ENCODE results near the gene E2F8. TPM values are rescaled to one million over a fixed set of nuclear protein-coding genes. Genes with fewer than 3 reads are reported as not detected.

E2F8 gene
- total RNA-seq, 1 donor from 2014 or later: 3.6 TPM

DNA sequence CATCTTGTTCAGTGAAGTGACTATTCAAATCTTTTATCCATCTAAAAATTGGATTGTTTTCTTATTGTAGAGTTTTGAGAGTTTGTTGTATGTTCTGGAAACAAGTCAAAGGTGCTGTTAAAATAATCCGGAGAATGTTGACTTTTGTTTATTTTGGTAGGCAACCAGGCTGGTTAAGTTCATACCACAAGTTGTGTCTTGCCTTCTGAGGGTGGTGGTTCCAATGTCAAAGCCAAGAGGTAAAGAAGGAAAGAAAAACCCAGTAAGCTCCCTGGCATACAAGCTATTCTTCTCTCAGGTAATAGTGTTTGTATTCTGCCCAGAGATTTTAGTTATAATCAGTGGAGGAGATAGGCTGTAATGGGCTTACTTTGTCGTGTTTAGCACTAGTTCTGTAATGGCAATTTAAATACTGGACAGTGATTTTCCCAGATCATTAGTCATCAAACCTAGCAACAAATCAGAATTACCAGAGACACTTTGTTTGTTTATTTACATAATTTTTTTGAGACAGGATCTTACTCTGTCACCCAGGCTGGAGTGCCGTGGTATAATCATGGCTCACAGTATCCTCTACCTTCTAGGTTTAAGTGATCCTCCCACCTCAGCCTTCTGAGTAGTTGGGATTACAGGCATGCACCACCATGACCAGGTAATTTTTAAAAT lies 23.9 kb downstream of the E2F8 start:
- no peak for DNase-seq
- Histone ChIP-seq H3K9me3 (replicated peaks) (no peaks in the 10 kb centered on the region), H3K4me3 (no peak overlapping the region), H3K4me1 (peaks cover 38% of the 10 kb centered on the region), H3K27me3 (ENCODE audit: low read depth) (no peaks in the 10 kb centered on the region), H3K36me3 (no peaks in the 10 kb centered on the region), H3K27ac (replicated peaks) (no peak overlapping the region)
- no peak for TF ChIP-seq CTCF (IDR thresholded peaks at IDR 0.05; ENCODE audit: borderline replicate concordance)
- intact Hi-C loops (cut with micrococcal nuclease): no loop called here

DNA sequence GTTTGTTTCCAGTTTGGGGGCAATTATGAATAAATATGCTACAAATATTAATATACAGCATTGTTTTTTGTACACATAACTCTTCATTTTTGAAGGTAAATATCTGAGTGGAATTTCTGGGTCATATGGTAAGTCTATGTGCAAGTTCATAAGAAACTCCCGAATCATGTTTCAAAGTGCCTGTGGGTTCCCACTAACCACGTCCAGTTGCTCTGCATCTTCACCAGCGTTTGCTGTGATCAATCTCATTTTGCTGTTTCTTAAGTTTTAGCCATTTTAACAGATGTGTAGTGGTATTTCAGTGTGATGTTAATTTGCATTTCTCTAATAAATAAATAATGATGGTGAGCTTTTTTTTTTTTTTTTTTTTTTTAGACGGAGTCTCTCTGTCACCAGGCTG lies 24.7 kb downstream of the E2F8 start:
- Histone ChIP-seq H3K9me3 (replicated peaks) (no peaks in the 10 kb centered on the region), H3K4me1 (peaks cover 30% of the 10 kb centered on the region), H3K4me3 (no peak overlapping the region), H3K27ac (replicated peaks) (no peak overlapping the region), H3K27me3 (ENCODE audit: low read depth) (no peaks in the 10 kb centered on the region), H3K36me3 (no peaks in the 10 kb centered on the region)
- no peak for TF ChIP-seq CTCF (IDR thresholded peaks at IDR 0.05; ENCODE audit: borderline replicate concordance)
- intact Hi-C loops (cut with micrococcal nuclease): no loop called here
- no peak for DNase-seq

DNA sequence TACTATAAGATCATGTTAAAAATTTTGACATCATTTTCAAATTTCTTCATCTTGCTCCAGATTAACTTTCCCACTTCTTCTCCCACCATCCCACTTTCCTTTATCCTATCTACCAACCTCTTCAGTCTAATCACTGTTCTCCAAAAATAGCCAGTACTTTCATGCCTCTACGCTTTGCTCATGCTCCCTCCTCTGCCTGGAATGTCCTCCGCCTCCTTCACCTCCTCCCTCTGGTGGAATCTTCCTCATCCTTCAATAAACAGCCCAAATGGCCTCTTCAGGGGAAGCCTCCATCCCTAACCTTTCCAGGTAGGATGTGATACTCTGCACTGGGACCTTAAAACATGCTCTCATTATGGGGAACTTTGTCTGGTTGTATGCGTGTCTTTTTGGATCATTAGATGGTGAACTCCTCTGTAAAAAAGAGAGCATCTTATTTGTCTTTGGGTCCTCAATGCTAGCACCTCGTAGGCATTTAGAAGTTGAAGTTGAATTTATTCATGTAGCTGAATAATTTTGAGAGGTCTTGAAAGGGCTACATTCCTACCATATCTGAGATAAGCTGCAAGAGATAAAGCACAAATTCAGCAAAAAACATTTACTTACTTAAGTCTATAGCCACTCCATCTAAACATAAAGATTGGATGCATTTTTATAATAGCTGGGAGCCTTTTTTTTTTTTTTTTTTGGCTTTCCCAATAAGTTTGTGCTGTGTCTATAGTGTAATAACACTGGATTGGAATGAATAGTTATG lies 31.0 kb downstream of the E2F8 start:
- Histone ChIP-seq H3K4me1 (peaks cover 19% of the 10 kb centered on the region), H3K27me3 (ENCODE audit: low read depth) (no peaks in the 10 kb centered on the region), H3K27ac (replicated peaks) (peak overlapping the region; percentile 83), H3K36me3 (no peaks in the 10 kb centered on the region), H3K4me3 (peak overlapping the region; percentile 54), H3K9me3 (replicated peaks) (no peaks in the 10 kb centered on the region)
- intact Hi-C loops (cut with micrococcal nuclease): no loop called here
- DNase-seq: no peak
- TF ChIP-seq CTCF (IDR thresholded peaks at IDR 0.05; ENCODE audit: borderline replicate concordance): peak; percentile 21

DNA sequence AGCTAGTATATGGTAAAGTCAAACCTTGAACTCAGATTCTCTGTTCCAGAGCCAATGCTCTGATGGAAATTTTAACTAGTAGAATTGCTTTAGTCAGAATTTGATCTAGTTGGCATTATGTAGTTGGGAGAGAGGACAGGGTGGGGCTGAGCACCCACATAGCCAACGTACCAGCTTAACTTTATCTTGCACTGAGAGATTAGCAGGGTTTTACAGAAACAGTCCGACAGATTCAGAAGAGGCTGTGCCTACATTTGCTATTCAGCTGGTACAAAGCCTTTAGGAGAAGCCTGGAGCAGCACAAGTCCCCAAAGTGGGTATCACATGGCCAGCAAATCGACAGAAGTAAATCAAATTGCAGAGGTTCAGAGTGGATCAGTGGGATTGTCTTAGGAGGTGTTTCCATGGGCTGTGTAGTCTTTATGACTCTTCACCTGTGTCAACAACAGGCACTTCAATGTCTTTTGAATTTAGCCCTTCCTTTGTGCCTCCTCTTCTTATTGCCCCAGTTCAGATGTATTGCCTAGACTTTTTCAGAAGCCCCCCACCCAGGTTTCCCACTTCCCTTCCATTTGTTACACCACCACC lies 31.7 kb downstream of the E2F8 start:
- no peaks in the 10 kb centered on the region for H3K9me3 ChIP-seq (replicated peaks)
- no peaks in the 10 kb centered on the region for H3K27me3 ChIP-seq (ENCODE audit: low read depth)
- no peaks in the 10 kb centered on the region for H3K36me3 ChIP-seq
- peak overlapping the region; percentile 54 for H3K4me3 ChIP-seq
- peaks cover 19% of the 10 kb centered on the region for H3K4me1 ChIP-seq
- intact Hi-C loops (cut with micrococcal nuclease): no loop called here
- DNase-seq: no peak
- TF ChIP-seq CTCF (IDR thresholded peaks at IDR 0.05; ENCODE audit: borderline replicate concordance): no peak
- peak overlapping the region; percentile 83 for H3K27ac ChIP-seq (replicated peaks)

- intact Hi-C loops (cut with micrococcal nuclease): no loop called here
- no peak for DNase-seq
- H3K27me3 ChIP-seq (ENCODE audit: low read depth): no peaks in the 10 kb centered on the region
- peaks cover 19% of the 10 kb centered on the region for H3K4me1 ChIP-seq
- no peaks in the 10 kb centered on the region for H3K9me3 ChIP-seq (replicated peaks)
- no peak overlapping the region for H3K4me3 ChIP-seq
- TF ChIP-seq CTCF (IDR thresholded peaks at IDR 0.05; ENCODE audit: borderline replicate concordance): no peak
- peak overlapping the region; percentile 83 for H3K27ac ChIP-seq (replicated peaks)
- H3K36me3 ChIP-seq: no peaks in the 10 kb centered on the region
Measured at GRCh38 chr11:19208181-19208580, 32.6 kb downstream of the E2F8 start.
